Lower leg skin (tissue), 3 donors: ENCODE data around the gene WDFY4.

Source experiments
- POLR2A ChIP-seq, 2 donors: fragments of 450-650 bp; IDR thresholded peaks; one replicate each; pipeline ENCODE4 v1.6.1; 2016 to 2017; ENCODE audit warnings: antibody characterized with exemption in 2 of 2, mild to moderate bottlenecking in 1 of 2, moderate library complexity in 1 of 2
- TF ChIP-seq, protein P1 (sequence below), 3 donors: fragments of 450-650 bp; IDR thresholded peaks; one replicate each; pipeline ENCODE4 v1.5.1; 2016; ENCODE audit warnings: antibody characterized with exemption in 3 of 3, mild to moderate bottlenecking in 3 of 3, moderate library complexity in 2 of 3

DNA sequence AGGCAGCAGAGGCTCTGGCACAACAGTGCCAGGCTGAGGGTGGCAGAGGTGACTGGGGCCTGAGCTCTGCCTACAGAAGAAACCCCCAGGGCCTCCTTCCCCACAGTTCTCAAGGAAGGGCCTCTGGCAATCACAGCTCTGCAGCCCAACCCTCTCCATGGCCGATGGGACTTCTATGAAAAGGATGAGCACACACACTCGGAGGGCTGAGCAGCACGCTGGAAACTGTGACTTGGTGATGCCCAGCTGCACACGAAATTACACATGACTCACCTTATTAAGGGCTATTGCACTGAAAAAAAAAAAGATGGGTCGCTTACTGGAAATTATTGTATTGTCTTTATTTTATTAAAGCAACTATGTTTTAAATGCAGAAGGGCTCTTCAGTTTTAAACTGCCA lies 297.9 kb downstream of the WDFY4 start:
- TF ChIP-seq, protein P1, sequence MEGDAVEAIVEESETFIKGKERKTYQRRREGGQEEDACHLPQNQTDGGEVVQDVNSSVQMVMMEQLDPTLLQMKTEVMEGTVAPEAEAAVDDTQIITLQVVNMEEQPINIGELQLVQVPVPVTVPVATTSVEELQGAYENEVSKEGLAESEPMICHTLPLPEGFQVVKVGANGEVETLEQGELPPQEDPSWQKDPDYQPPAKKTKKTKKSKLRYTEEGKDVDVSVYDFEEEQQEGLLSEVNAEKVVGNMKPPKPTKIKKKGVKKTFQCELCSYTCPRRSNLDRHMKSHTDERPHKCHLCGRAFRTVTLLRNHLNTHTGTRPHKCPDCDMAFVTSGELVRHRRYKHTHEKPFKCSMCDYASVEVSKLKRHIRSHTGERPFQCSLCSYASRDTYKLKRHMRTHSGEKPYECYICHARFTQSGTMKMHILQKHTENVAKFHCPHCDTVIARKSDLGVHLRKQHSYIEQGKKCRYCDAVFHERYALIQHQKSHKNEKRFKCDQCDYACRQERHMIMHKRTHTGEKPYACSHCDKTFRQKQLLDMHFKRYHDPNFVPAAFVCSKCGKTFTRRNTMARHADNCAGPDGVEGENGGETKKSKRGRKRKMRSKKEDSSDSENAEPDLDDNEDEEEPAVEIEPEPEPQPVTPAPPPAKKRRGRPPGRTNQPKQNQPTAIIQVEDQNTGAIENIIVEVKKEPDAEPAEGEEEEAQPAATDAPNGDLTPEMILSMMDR (IDR thresholded peaks at IDR 0.05), result no peak
- TF ChIP-seq POLR2A (IDR thresholded peaks at IDR 0.05), result no peak
